ENCODE data around the gene SERINC4. TPM values are rescaled to one million over a fixed set of nuclear protein-coding genes. Genes with fewer than 3 reads are reported as not detected.

Gene SERINC4
- total and polyA plus RNA-seq, 2 of the 4 experiments (the other 2 are of a cell fraction), result under 0.01 to 0.09 TPM

- H3K9ac ChIP-seq (ENCODE audit: low read depth, low read length), result no peak overlapping the region
- peak overlapping the region; percentile 73 for H2BK5ac ChIP-seq (ENCODE audit: low read depth, low read length, poor library complexity, severe bottlenecking)
- ATAC-seq (ENCODE audit: low read depth) (peak; percentile 86), DNase-seq (peak; percentile 92)
- H3K9me3 ChIP-seq (ENCODE audit: control insufficient read depth, insufficient read depth, low read length), result no peaks in the 10 kb centered on the region
- H3K27me3 ChIP-seq (ENCODE audit: control insufficient read depth, insufficient read depth, low read length), result no peaks in the 10 kb centered on the region
- ChIA-PET POLR2A (ENCODE audit: unreplicated experiment) (no interaction called here), CTCF (no interaction called here)
- H3K14ac ChIP-seq (replicated peaks; ENCODE audit: low read depth, low read length), result no peak overlapping the region; the same call in 1 of the 2 replicates
- H3K4ac ChIP-seq (ENCODE audit: low read depth, low read length), result peak overlapping the region; percentile 69; the same call in 1 of the 2 replicates
- no peak overlapping the region for H3K18ac ChIP-seq (ENCODE audit: low read depth, low read length)
- H3K9me1 ChIP-seq (ENCODE audit: insufficient read depth, low read length), result no peaks in the 10 kb centered on the region
- H4K5ac ChIP-seq (ENCODE audit: low read depth, low read length), result no peak overlapping the region
- 0 out of 4 replicates have a peak overlapping the region, but pooled peaks of 1 of the 2 experiments have one; percentile 31 for H4K8ac ChIP-seq (ENCODE audit: low read depth in 2 of 2, low read length in 2 of 2)
- H4K20me1 ChIP-seq (ENCODE audit: insufficient read depth, low read length), result peaks cover 30% of the 10 kb centered on the region
- no CpG with 5 or more reads among the region's 6 CpGs for WGBS, 2 experiments (ENCODE audit: extremely low coverage in 2 of 2, insufficient read length in 1 of 2)
- H2AK5ac ChIP-seq (ENCODE audit: low read depth, low read length), result no peak overlapping the region
- BruUV-seq (replicated peaks), result no TSS peak
- TF ChIP-seq NFE2L2 (IDR thresholded peaks at IDR 0.05; ENCODE audit: low read depth, low read length) (no peak), MAFK (IDR thresholded peaks at IDR 0.05; ENCODE audit: low read depth, low read length) (peak; percentile 96)
- H3K4me1 ChIP-seq (ENCODE audit: control insufficient read depth, insufficient read depth, low read length), result peaks cover 12% of the 10 kb centered on the region
- H2BK120ac ChIP-seq (ENCODE audit: low read depth, low read length), result 0 out of 2 replicates have a peak overlapping the region, but pooled peaks have one; percentile 55
- no peak overlapping the region for H2AK9ac ChIP-seq (replicated peaks; ENCODE audit: low read depth, low read length, poor library complexity)
- in situ Hi-C loops (cut with MboI; ENCODE audit: low sequenced_read_pairs), result no loop called here
- H4K91ac ChIP-seq (ENCODE audit: insufficient read depth, low read depth, low read length), result no peak overlapping the region
- peak overlapping the region; percentile 74 for H3K4me2 ChIP-seq (ENCODE audit: low read depth, low read length)
- dilution Hi-C loops (cut with HindIII; ENCODE audit: low sequenced_read_pairs, unreplicated experiment), result no loop called here
- peak overlapping the region; percentile 74; the same call in 1 of the 2 replicates for H3K27ac ChIP-seq (ENCODE audit: insufficient read depth, low read length)
- H3K56ac ChIP-seq (ENCODE audit: extremely low read depth, insufficient read depth, low read length), result no peak overlapping the region
- H2BK15ac ChIP-seq (ENCODE audit: low read depth, low read length), result no peak overlapping the region
- no peak overlapping the region for H3K4me3 ChIP-seq (ENCODE audit: insufficient read depth, low read depth, low read length)
- H2AFZ ChIP-seq (replicated peaks; ENCODE audit: low read length, poor library complexity), result no peak overlapping the region
- H3K36me3 ChIP-seq (ENCODE audit: control insufficient read depth, insufficient read depth, low read length), result peaks cover 44% of the 10 kb centered on the region
- H2BK20ac ChIP-seq (ENCODE audit: low read depth, low read length), result peak overlapping the region; percentile 29; the same call in 1 of the 2 replicates
- intact Hi-C loops (cut with micrococcal nuclease), result loop anchor here (10.0 kb wide), 1 partner anchor 318 kb away; no protein-coding TSS in a partner anchor
- H3K79me1 ChIP-seq (ENCODE audit: low read depth in 1 of 2, low read length in 2 of 2), result peaks cover 15 to 43% of the 10 kb centered on the region in 2 experiments
- H3K23ac ChIP-seq (ENCODE audit: low read depth, low read length), result 0 out of 2 replicates have a peak overlapping the region, but pooled peaks have one; percentile 32
Measured at GRCh38 chr15:43762824-43763223, 37.2 kb downstream of the SERINC4 start.

Data from IMR-90 (cell line).